DMS79 treated with DMSO at 0.1 percent for 48 hours (cell line): ENCODE measurements around the gene SLX9.
"Not testable (repeated sequence)": the region's sequence is repeated elsewhere in the genome, so short reads cannot be mapped to it uniquely, and the experiment has no call there.

Experiments used
- DNase-seq: peaks from one replicate; lab custom pipeline; 2025; lab: John Stamatoyannopoulos, UW

SLX9 gene

GRCh38 chr21:44960141-44961092 is 20.6 kb downstream of the SLX9 start:
- no peak for DNase-seq

GRCh38 chr21:44962403-44962966 is 22.7 kb downstream of the SLX9 start:
- DNase-seq: no peak

- DNase-seq: no peak
Observed at GRCh38 chr21:44964381-44964780, 24.6 kb downstream of the SLX9 start.

- no peak for DNase-seq
Observed at GRCh38 chr21:44965251-44966022, 25.6 kb downstream of the SLX9 start.

GRCh38 chr21:44966135-44967081 is 26.6 kb downstream of the SLX9 start:
- DNase-seq: peak; percentile 81

- no peak for DNase-seq
Observed at GRCh38 chr21:44967082-44968047, 27.5 kb downstream of the SLX9 start.

- no peak for DNase-seq
Observed at GRCh38 chr21:44969066-44969670, 29.3 kb downstream of the SLX9 start.

GRCh38 chr21:44969931-44970755 is 30.3 kb downstream of the SLX9 start:
- DNase-seq: no peak

- no peak for DNase-seq
Observed at GRCh38 chr21:44970766-44971671, 31.2 kb downstream of the SLX9 start.

- no peak for DNase-seq
Observed at GRCh38 chr21:44971672-44971995, 31.8 kb downstream of the SLX9 start.

- no peak for DNase-seq
Observed at GRCh38 chr21:44972301-44972814, 32.5 kb downstream of the SLX9 start.

GRCh38 chr21:44972821-44973220 is 33.0 kb downstream of the SLX9 start:
- no peak for DNase-seq

- no peak for DNase-seq
Observed at GRCh38 chr21:44973598-44973997, 33.8 kb downstream of the SLX9 start.

GRCh38 chr21:44974676-44975075 is 34.8 kb downstream of the SLX9 start:
- no peak for DNase-seq

GRCh38 chr21:44975720-44976555 is 36.1 kb downstream of the SLX9 start:
- DNase-seq: no peak

GRCh38 chr21:44976556-44977393 is 36.9 kb downstream of the SLX9 start:
- DNase-seq: not testable (repeated sequence)
